ENCODE results near the gene NRIP2.
"Not testable (repeated sequence)": the region's sequence is repeated elsewhere in the genome, so short reads cannot be mapped to it uniquely, and the experiment has no call there.

Gene NRIP2

GRCh38 chr12:2834581-2835491 lies at the start of gene NRIP2:
TSS of gene NRIP2 (minus strand) at chr12:2835035. CDS start at chr12:2834983, 52 bp downstream.
- no peak for DNase-seq

- no peak for DNase-seq
Measured at GRCh38 chr12:2879853-2880252, 45.0 kb upstream of the NRIP2 start.

- DNase-seq: no peak
Measured at GRCh38 chr12:2877953-2878732, 43.3 kb upstream of the NRIP2 start.

- DNase-seq: peak; percentile 91
Measured at GRCh38 chr12:2877047-2877952, 42.5 kb upstream of the NRIP2 start, which contains the start of the genes FOXM1 and RHNO1. TSS of gene FOXM1 (minus strand) at chr12:2877174. CDS start at chr12:2874478, 2,696 bp downstream. TSS of gene RHNO1 (plus strand) at chr12:2877223. CDS start at chr12:2885367, 8,144 bp downstream.

GRCh38 chr12:2876431-2877046 lies 41.7 kb upstream of the NRIP2 start:
- peak; percentile 48 for DNase-seq

- not testable (repeated sequence) for DNase-seq
Measured at GRCh38 chr12:2868986-2869632, 34.3 kb upstream of the NRIP2 start.

GRCh38 chr12:2864198-2864597 lies 29.4 kb upstream of the NRIP2 start:
- DNase-seq: no peak

GRCh38 chr12:2863402-2863801 lies 28.6 kb upstream of the NRIP2 start:
- not testable (repeated sequence) for DNase-seq

- no peak for DNase-seq
Measured at GRCh38 chr12:2862876-2863275, 28.0 kb upstream of the NRIP2 start.

- DNase-seq: no peak
Measured at GRCh38 chr12:2860170-2860569, 25.3 kb upstream of the NRIP2 start.

GRCh38 chr12:2858944-2859421 lies 24.1 kb upstream of the NRIP2 start:
- DNase-seq: no peak

GRCh38 chr12:2858334-2858733 lies 23.5 kb upstream of the NRIP2 start:
- no peak for DNase-seq

GRCh38 chr12:2857576-2857975 lies 22.7 kb upstream of the NRIP2 start:
- no peak for DNase-seq

- no peak for DNase-seq
Measured at GRCh38 chr12:2857021-2857431, 22.2 kb upstream of the NRIP2 start, which contains the start of gene TEX52. TSS of gene TEX52 (minus strand) at chr12:2857039. CDS start at chr12:2857026, 13 bp downstream.

- DNase-seq: no peak
Measured at GRCh38 chr12:2856051-2856450, 21.2 kb upstream of the NRIP2 start.

- no peak for DNase-seq
Measured at GRCh38 chr12:2855546-2855945, 20.7 kb upstream of the NRIP2 start.

- DNase-seq: no peak
Measured at GRCh38 chr12:2854669-2855453, 20.0 kb upstream of the NRIP2 start.

GRCh38 chr12:2853626-2854025 lies 18.8 kb upstream of the NRIP2 start:
- peak; percentile 70 for DNase-seq

GRCh38 chr12:2851931-2852330 lies 17.1 kb upstream of the NRIP2 start:
- no peak for DNase-seq

GRCh38 chr12:2845280-2845679 lies 10.4 kb upstream of the NRIP2 start:
- no peak for DNase-seq
